Stimulated activated CD8-positive, alpha-beta memory T cell treated with anti-CD3 and anti-CD28 coated beads, Interleukin-4, amount 100 ng/mL, for 48 hours (primary cell): ENCODE measurements around the gene LYPD3.
"Not testable (repeated sequence)": the region's sequence is repeated elsewhere in the genome, so short reads cannot be mapped to it uniquely, and the experiment has no call there.

Experiments
- DNase-seq: peaks from one replicate; pipeline ENCODE4 v3.0.0-alpha.2; 2020

The LYPD3 gene

GRCh38 chr19:43465468-43466120 lies at the start of gene LYPD3:
LYPD3 (minus strand) TSS chr19:43465608; CDS start chr19:43465571, 37 bp downstream.
- DNase-seq, result no peak

GRCh38 chr19:43512399-43512798 lies 47.0 kb upstream of the LYPD3 start:
- not testable (repeated sequence) for DNase-seq

DNA sequence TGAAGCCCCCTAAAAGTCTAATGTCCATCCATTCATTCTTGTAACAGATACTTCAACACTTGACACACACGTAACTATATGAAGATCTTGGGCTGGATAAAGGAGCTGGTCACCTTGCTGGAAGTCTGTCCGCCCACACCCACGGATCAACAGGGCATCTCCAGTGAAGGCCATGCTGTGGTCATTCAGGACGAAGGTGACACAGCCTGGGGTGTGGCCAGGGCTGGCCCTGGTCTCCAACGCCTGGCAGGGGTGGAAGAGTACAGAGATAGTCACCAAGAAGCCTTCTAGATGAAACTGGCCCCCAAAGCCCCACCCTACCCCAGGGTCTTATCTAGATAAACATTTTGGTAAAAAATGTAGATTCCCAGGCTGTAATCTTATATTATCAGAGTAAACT lies 45.9 kb upstream of the LYPD3 start:
- DNase-seq, result no peak

DNA sequence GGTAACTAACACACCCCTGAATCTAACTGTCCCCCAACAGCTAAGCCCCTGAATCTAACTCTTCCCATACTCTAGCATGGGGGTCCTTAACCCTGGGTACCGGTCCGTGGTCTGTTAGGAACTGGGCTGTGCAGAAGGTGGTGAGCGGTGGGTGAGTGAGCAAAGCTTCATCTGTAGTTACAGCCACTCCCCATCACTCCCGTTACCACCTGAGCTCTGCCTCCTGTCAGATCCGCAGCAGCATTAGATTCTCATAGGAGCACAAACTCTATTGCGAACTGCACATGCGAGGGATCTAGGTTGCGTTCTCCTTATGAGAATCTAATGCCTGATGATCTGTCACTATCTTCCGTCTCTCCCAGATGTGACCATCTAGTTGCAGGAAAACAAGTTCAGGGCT lies 45.3 kb upstream of the LYPD3 start:
- DNase-seq, result no peak

GRCh38 chr19:43507880-43508279 lies 42.5 kb upstream of the LYPD3 start:
- no peak for DNase-seq

- no peak for DNase-seq
Observed at GRCh38 chr19:43506629-43507028, 41.2 kb upstream of the LYPD3 start.

GRCh38 chr19:43505941-43506340 lies 40.5 kb upstream of the LYPD3 start:
- DNase-seq, result no peak

DNA sequence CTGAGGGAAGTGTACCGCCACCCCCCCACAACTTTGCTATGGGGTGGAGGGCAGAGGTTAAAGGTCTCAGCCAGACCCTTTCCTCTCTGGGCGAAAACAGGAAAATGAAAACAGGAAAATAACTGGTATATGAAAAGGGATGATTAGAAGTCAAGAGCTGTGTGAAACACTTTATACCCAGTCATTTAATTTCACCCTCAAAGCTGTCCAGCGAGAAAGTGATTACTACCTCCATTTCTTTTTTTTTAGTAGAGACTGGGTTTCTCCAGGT lies 39.7 kb upstream of the LYPD3 start:
- DNase-seq, result no peak

GRCh38 chr19:43504426-43505185 lies 39.2 kb upstream of the LYPD3 start, which contains the start of gene PHLDB3:
PHLDB3 (minus strand) TSS chr19:43504746; CDS start chr19:43504118, 628 bp downstream.
- DNase-seq, result peak; percentile 68

GRCh38 chr19:43503501-43504425 lies 38.4 kb upstream of the LYPD3 start:
- DNase-seq, result peak; percentile 99

DNA sequence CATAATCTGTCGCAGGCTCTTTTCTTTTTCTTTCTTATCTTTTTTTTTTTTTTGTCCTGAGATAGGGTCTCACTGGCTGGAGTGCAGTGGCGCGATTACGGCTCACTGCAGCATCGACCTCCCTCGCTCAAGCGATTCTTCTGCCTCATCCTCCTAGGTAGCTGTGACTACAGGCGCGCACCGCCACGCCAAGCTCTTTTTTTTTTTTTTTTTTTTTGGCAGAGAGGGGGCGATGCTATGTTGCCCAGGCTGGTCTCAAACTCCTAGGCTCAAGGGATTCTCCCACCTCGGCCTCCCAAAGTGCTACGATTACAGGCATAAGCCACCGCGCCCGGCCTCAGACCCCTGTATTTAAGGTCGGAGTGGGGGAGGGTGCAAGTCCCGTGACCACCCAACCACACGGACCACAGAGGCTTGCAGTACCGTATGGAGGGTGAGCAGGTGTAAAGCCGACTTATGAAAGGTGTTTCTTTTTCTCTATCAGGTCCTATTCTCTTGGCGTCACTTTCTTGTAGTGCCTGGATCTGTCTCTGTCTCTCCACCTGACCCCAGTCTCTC lies 37.1 kb upstream of the LYPD3 start:
- no peak for DNase-seq

- no peak for DNase-seq
Observed at GRCh38 chr19:43501661-43502418, 36.4 kb upstream of the LYPD3 start.

GRCh38 chr19:43499042-43499441 lies 33.6 kb upstream of the LYPD3 start:
- DNase-seq, result no peak

DNA sequence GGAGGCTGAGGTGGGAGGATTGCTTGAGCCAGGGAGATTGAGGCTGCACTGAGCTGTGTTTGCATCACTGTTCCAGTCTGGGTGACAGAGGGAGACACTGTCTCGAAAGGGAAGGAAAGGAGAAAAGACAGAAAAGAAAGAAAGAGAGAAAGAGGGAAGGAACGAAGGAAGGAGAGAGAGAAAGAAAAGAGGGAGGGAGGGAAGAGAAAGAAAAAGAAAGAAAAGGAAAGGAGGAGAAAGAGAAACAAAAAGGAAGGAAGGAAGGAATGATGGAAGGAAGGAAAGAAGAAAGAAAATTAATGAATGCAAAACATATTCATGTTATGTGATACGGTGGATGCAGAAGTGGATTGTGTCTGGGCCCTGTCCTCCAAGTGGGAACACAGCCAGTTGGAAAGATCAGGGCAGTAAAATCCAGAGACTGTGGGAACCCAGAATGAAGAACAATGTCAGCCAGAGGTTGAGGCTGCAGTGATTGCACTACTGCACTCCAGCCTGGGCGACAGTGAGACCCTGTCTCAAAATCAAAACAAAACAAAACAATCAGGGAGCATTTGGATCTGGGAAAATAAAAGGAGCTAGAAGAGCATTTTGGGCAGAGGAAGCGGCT lies 32.9 kb upstream of the LYPD3 start:
- DNase-seq, result no peak

GRCh38 chr19:43496960-43497359 lies 31.6 kb upstream of the LYPD3 start:
- no peak for DNase-seq

GRCh38 chr19:43495082-43495481 lies 29.7 kb upstream of the LYPD3 start:
- no peak for DNase-seq

- DNase-seq, result no peak
Observed at GRCh38 chr19:43490759-43491158, 25.4 kb upstream of the LYPD3 start.

- no peak for DNase-seq
Observed at GRCh38 chr19:43489979-43490599, 24.7 kb upstream of the LYPD3 start.

DNA sequence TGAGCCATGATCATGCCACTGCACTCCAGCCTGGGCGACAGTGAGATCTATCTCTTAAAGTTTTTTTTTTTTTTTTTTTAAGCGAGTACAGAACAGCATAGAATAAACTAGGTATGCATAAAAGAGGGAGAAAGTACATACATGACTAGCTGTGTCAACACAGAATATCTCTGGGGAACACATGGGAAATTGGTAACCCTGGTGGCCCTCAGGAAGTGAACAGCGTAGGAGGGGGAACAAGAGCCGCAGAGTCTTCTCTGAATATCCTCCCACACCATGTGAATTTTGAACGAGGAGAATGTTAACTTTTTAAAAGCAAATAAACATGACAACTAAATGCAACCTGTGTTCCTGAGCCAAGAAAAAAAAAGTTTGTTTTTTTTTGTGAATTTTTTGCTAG lies 23.9 kb upstream of the LYPD3 start:
- DNase-seq, result no peak

- no peak for DNase-seq
Observed at GRCh38 chr19:43488179-43488578, 22.8 kb upstream of the LYPD3 start.

- DNase-seq, result no peak
Observed at GRCh38 chr19:43486412-43486811, 21.0 kb upstream of the LYPD3 start.

DNA sequence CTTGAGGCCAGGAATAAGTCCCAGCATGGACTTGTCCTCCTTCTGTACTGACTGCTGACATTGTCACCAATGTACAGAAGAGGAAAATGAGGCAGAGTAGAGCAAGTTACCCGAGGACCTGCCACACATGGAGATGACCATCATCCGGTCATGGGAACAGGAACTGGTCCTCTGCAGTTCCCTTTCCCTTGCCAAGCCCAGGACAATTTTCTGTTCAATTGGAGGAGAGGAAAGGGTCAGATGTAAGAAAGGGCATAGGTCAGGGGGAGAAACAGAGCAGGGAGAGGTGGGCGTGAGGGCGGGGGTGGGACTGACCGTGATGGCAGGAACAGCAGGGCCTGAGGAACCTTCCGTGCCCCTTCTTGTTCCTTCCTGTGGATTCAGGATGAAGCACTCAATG lies 20.5 kb upstream of the LYPD3 start:
- DNase-seq, result no peak
